Breast epithelium (tissue), 3 donors: Measurements from ENCODE around the gene TCERG1L.

Source experiments
- CTCF ChIP-seq, 3 donors: fragments of 450-650 bp; IDR thresholded peaks; one replicate each; pipeline ENCODE4 v1.5.1; 2016 to 2017; ENCODE audit warnings: antibody characterized with exemption in 3 of 3, mild to moderate bottlenecking in 3 of 3, moderate library complexity in 3 of 3
- POLR2A ChIP-seq: fragments of 450-650 bp; IDR thresholded peaks from one replicate; pipeline ENCODE4 v1.6.1; 2016; ENCODE audit warnings: antibody characterized with exemption, mild to moderate bottlenecking, moderate library complexity

- TF ChIP-seq CTCF (IDR thresholded peaks at IDR 0.05): no peak
- no peak for TF ChIP-seq POLR2A
These were observed 239.8 kb downstream of the TCERG1L start for GRCh38 chr10:131071721-131072120.
